GM21515 (cell line): ENCODE results near the gene MESP1.

Experiments
- ATAC-seq: cut with Tn5 transposase; IDR thresholded peaks from one replicate; pipeline ENCODE4 v1.9.1; 2021; ENCODE audit not compliant: unreplicated experiment

The MESP1 gene

DNA sequence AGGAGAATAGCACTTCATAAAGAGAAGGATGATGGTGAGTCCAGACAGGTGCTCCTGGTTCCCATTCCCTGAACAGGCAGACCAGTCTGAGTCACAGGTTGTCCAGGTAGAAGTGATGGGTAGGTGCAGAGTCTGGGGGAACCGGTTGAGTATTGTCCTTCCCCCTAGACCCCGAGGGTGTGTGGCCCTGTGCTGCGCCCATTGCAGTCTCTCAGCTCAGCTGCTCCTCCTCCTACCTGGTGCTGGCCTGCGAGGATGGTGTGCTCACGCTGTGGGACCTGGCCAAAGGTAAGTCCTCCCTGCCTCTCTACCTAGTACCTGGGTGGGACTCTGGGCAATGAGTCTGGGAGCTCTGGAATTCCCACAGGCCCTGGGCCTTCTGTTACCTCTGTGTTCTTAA, 19.8 kb downstream of the MESP1 start:
- no peak for ATAC-seq

DNA sequence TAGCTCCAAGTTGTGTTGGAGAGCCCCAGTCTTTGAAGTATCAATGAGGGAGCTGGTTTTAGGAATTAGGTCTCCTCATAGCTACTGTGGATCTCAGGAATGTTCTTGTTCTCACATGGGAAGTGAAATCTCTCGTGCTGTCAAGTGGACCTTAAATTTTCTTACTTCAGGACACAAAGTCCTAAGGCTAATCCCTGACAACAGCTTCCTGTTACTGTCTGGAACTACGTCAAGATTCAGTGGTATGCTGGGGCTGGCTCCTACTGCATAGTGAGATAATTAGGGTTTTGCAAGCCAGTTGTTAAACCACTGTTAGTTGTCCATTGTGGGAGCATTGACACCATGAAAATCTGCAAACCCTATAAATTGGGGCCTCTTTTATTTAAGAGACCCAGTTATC, 22.8 kb downstream of the MESP1 start:
- no peak for ATAC-seq

DNA sequence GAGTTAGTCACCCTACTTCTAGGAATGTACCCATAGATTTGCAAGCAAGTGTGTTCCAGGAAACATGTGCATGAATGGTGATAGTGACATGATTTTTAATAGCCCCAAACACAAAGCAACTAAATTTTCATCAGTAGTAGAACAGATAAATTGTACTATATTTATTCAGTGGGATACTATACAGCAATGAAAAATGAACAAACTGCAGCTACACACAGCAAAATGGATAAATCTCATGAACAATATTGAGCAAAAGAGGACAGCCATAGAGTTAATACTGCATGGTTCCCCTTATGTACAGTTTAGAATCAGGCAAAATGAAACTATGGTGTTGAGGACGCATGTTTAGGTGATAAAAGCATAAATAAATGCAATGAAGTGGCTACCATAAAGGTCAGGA, 26.0 kb downstream of the MESP1 start:
- no peak for ATAC-seq

DNA sequence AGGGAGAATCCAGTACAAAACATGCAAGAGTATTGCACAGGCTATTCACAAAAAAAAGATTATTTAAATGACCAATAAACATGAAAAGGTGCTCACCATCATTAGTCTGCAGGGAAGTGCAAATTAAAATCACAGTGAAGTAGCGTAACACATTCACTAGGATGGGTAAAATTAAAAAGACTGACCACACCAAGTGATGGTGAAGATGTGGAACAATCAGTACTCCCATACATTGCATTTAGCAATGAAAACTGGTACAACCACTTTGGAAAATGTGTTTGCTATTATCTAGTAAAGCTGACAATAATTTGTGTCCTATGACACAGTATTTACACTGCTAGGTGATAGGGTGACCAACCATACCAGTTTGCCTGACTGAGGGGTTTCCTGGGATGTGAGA, 26.4 kb downstream of the MESP1 start:
- ATAC-seq = no peak

DNA sequence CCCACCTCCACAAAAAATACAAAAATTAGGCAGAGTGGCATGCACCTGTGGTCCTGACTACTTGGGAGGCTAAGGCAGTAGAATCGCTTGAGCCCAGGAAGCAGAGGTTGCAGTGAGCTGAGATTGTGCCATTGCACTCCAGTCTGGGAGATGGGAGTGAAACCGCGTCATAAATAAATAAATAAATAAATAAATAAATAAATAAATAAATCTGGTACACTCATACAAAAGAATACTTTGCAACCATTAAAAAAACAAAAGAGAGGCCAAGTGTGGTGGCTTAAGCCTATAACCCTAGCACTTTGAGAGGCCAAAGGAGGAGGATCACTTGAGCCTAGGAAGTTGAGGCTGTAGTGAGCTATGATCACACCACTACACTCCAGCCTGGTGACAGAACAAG, 28.0 kb downstream of the MESP1 start:
- ATAC-seq = no peak

DNA sequence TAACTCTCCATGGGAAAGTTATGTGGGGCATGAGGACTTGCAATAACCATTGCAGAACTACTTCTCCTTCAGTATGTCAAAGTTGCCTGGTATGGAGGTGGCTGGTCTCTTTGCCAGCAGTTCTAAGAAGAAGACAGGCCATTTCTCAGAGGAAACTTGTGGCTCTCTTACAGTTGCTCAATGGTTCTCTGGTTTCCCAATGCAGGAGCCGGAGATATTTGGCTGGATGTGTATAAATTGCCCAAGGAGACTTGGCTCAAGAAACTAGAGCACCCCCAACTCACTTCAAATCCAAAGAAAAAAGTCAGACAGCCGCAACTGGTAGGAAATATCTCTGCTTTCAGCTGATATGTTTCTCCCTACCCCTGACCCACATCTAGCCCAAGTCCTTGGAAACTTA, 36.3 kb downstream of the MESP1 start:
- no peak for ATAC-seq

DNA sequence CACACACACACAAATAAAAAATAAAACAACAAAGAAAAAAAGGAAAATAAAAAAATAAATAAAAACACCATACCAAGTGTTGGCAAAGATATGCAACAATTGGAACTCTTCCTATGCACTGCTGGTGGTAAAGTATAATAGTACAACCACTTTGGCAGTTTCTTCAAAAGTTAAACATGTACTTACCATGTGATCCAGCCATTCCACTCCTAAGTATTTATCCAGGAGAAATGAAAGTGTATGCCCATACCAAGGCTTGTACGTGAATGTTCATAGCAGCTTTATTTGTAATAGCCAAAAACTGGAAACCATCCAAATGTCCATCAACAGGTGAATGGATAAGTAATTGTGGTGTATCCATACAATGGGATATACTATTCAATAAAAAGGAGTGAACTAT, 43.5 kb downstream of the MESP1 start:
- no peak for ATAC-seq

DNA sequence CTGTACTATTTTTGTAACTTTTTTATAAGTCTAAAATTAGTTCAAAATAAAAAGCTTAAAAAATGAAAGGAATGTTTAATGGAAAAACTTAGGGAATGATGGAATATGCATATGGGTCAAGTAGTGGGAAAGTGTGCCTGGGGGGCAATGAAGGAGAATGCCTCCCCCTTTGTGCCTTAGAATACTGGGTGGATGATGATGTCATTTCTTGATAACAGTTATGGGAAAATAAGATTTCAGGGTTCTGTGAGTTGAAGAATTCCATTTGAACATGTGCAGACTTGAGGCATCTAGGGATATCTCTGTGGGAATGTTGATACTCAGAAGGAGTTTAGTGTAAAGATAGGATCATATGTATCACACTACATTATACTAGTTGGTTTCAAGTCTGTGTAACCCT, 46.6 kb downstream of the MESP1 start:
- no peak for ATAC-seq
